HUES48 (cell line): Measurements from ENCODE around the gene SLC35F4.

Experiments used
- H3K27ac ChIP-seq: one replicate; pipeline ENCODE4 v1.7.0; 2013; ENCODE audit warnings: low read depth, low read length, inconsistent platforms
- H3K27me3 ChIP-seq: 2 replicates; pipeline ENCODE4 v1.6.1; 2013; ENCODE audit warnings: mild to moderate bottlenecking, low read length; ENCODE audit not compliant: control insufficient read depth, insufficient read depth
- H3K36me3 ChIP-seq: 2 replicates; pipeline ENCODE4 v1.6.1; 2013; ENCODE audit warnings: low read length; ENCODE audit not compliant: control insufficient read depth, insufficient read depth
- H3K4me1 ChIP-seq: 2 replicates; pipeline ENCODE4 v1.6.1; 2013; ENCODE audit warnings: mild to moderate bottlenecking, low read length; ENCODE audit not compliant: control insufficient read depth, insufficient read depth
- H3K4me3 ChIP-seq: 2 replicates; pipeline ENCODE4 v1.5.1; 2013; ENCODE audit warnings: mild to moderate bottlenecking, low read depth, low read length
- H3K9ac ChIP-seq: 2 replicates; pipeline ENCODE4 v1.6.1; 2013; ENCODE audit warnings: mild to moderate bottlenecking, low read depth, low read length, moderate library complexity
- H3K9me3 ChIP-seq: 2 replicates; pipeline ENCODE4 v1.6.1; 2013; ENCODE audit warnings: low read length; ENCODE audit not compliant: control insufficient read depth, insufficient read depth

SLC35F4 gene

DNA sequence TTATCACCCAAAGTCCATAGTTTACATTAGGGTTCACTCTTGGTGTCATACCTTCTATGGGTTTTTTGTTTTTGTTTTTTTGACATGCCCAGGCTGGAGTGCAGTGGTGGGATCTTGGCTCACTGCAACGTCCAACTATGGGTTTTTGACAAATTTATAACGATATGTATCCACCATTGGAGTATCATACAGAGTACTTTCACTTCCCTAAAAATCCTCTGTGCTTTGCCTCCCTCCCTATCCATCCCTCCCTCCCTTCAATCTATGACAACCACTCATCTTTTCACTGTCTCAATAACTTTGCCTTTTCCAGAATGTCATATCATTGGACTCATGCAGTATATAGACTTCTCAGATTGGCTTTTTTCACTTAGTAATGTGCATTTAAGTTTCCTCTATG, 233.2 kb downstream of the SLC35F4 start:
- no peaks in the 10 kb centered on the region for H3K4me1 ChIP-seq
- no peak overlapping the region for H3K4me3 ChIP-seq
- H3K36me3 ChIP-seq, result no peaks in the 10 kb centered on the region
- H3K27me3 ChIP-seq, result no peaks in the 10 kb centered on the region
- H3K9me3 ChIP-seq, result no peaks in the 10 kb centered on the region
- H3K9ac ChIP-seq, result no peak overlapping the region
- no peak overlapping the region for H3K27ac ChIP-seq

DNA sequence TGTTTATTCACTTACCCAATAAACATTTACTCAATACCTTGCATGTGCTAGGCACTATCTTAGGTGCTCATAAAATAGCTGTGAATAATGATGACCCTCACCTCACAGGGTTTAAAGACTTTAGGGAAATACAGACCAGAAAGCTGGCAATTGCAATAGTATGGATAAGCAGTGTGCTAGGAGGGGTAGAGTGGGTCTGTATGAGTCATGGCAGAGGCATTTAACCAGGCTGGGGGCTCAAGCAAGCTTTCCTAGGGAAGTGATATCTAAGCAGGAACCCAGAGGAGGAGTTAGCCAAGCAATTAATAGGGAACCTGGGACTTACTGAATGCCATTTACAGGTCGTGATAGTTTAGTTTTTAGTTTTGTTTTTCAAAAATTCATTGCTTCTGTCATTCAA, 248.4 kb downstream of the SLC35F4 start:
- Histone ChIP-seq H3K27me3 (no peaks in the 10 kb centered on the region), H3K4me3 (no peak overlapping the region), H3K36me3 (no peaks in the 10 kb centered on the region), H3K9me3 (no peaks in the 10 kb centered on the region), H3K27ac (no peak overlapping the region), H3K4me1 (peaks cover 6% of the 10 kb centered on the region; the same call in 1 of the 2 replicates), H3K9ac (no peak overlapping the region)

DNA sequence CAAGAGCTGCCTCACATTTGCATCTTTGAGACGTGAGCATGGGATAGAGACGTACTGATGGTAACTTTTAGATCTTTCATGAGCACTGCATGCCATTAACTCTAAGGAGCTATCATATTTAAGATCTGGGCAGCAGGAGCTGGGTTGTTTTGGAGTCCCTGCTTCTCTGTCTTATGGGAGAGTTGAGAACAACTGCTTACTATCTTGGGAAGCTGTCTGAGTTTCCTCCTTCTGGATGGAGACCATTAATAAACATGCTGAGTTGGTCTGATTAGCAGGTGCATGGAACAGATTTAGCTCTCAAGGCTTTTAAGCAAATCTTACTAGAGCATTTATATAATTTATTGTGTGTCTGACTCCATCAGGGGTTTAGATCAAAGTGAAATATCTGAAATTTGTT, 252.9 kb downstream of the SLC35F4 start:
- Histone ChIP-seq H3K36me3 (no peaks in the 10 kb centered on the region), H3K27ac (no peak overlapping the region), H3K4me3 (no peak overlapping the region), H3K27me3 (no peaks in the 10 kb centered on the region), H3K9ac (no peak overlapping the region), H3K4me1 (peaks cover 6% of the 10 kb centered on the region; the same call in 1 of the 2 replicates), H3K9me3 (no peaks in the 10 kb centered on the region)

DNA sequence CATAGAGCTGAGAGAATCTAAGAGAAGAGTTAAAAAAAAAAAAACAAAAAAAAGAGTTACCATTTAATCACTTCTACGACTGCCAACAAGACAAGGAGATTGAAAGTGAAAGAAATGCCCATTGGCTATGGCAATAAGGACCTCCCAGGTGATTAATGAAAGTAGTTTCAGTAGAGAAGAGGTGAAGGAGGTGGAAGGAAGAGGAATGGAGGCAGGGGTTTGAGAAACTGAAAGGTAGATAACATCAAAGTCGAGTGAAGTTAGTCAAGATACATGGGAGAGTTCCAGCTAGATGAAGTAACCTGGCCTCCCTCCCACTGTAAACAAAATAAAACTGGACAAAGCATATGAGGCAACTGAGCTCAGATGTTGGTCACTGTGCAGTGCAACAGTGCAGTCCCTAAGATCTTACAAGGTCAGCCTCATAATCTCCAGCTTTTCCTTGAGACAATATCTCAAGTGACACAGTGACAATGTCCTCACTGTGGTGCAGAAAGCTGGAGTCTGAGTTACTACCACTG, 254.3 kb downstream of the SLC35F4 start:
- no peak overlapping the region for H3K4me3 ChIP-seq
- no peak overlapping the region for H3K9ac ChIP-seq
- no peaks in the 10 kb centered on the region for H3K36me3 ChIP-seq
- H3K4me1 ChIP-seq, result no peaks in the 10 kb centered on the region
- H3K27me3 ChIP-seq, result no peaks in the 10 kb centered on the region
- no peaks in the 10 kb centered on the region for H3K9me3 ChIP-seq
- H3K27ac ChIP-seq, result no peak overlapping the region

DNA sequence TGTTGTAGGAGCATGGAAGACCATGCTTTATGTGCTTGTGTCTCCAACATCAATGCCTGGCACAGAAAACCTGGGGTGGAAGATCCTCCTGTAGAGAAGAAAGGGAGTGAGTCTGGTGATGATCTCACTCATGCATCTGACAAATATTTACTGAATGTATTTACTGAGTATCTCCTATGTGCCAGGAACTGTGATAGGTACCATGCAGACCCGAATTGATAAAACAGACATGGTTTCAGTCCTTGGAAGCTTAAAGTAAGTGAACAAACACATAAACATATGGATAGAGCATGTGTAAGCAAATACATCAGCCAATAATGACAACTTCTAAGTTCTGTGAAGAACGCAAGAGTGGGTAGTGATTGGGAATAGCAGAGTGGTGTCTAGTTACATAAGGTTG, 255.3 kb downstream of the SLC35F4 start:
- H3K4me1 ChIP-seq, result no peaks in the 10 kb centered on the region
- H3K9me3 ChIP-seq, result no peaks in the 10 kb centered on the region
- no peak overlapping the region for H3K9ac ChIP-seq
- H3K27ac ChIP-seq, result no peak overlapping the region
- no peaks in the 10 kb centered on the region for H3K27me3 ChIP-seq
- no peaks in the 10 kb centered on the region for H3K36me3 ChIP-seq
- H3K4me3 ChIP-seq, result no peak overlapping the region

DNA sequence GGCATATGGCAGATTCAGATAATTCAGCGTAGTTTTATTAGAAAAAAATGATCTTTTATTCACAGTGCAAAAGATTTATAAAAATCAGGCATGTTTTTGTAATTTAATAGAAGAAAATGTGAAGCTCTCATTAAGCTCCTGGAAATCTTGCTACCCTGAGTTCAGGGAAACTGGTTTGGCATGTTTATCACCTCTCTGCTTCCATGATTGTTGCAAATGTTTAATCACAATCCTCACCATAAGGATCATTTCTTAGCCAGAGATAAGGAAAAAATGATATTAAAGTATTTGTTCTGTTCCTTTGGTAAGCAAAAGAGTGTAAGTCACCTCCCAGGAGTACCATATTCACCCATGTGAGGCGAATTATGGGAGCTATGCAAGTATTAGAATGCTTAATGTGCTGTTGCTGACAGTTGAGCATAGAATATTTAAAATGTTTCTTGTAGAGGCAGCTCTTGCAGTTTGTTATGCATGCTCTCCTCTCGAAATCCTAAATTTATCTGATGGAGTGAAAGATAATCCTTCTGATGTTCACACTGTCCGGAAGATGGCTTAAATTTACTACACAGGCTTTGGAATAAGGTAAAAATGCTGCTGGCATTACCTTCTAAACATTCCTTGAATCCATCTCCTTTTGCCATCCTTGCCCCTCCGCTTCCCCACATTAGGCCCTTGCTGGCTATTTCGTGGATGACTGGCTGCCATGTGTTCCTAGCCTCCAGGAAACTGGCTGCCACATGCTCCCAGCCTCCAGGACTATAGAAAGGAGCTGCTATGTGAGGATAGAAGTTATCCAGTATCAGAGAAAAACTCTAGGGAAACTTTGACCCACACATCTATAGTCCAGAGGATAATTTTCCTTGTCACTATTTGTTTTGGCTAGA, 256.5 kb downstream of the SLC35F4 start:
- Histone ChIP-seq H3K27ac (no peak overlapping the region), H3K36me3 (no peaks in the 10 kb centered on the region), H3K9me3 (no peaks in the 10 kb centered on the region), H3K4me3 (no peak overlapping the region), H3K4me1 (no peaks in the 10 kb centered on the region), H3K9ac (no peak overlapping the region), H3K27me3 (no peaks in the 10 kb centered on the region)

DNA sequence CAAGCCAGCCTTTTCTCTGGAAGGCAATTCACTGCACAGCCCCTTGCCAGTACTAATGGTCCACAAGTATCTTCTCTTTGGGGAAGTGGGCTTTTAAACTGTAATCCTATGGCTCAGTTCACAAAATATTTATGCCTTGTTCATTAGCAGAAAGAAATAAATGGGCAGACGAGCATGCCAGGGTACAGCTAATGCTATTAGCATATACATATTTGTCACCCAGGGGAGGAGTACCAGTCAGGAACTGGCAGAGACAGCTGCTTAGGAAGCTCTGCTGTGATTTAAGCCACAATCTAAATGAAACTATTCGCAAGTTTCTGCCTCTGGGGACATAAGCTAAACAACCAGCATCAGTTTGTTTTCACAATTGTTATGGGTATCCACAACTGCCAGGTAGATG, 258.8 kb downstream of the SLC35F4 start:
- H3K27ac ChIP-seq, result no peak overlapping the region
- H3K4me1 ChIP-seq, result no peaks in the 10 kb centered on the region
- no peak overlapping the region for H3K4me3 ChIP-seq
- H3K36me3 ChIP-seq, result no peaks in the 10 kb centered on the region
- no peaks in the 10 kb centered on the region for H3K27me3 ChIP-seq
- H3K9me3 ChIP-seq, result no peaks in the 10 kb centered on the region
- H3K9ac ChIP-seq, result no peak overlapping the region

DNA sequence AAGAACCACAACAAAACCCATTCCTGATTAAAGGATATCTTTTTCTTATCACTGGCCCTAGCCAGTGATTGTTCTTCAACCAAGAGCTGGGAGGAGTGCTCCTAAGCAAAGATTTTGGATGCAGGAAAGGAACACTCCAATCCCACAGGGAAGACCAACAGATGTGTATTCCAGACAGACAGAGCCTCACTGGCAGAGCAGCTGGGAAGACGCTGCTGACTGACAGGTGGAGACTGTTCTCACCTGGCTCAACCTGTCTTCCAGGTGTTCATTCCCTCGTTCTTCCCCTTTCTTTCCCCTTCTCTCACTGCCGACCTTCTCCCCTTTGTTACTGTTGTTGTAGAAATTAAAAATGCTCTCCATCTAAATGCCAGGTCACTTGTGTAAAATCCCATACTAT, 282.5 kb downstream of the SLC35F4 start:
- Histone ChIP-seq H3K27ac (no peak overlapping the region), H3K36me3 (no peaks in the 10 kb centered on the region), H3K9me3 (no peaks in the 10 kb centered on the region), H3K9ac (no peak overlapping the region), H3K4me3 (no peak overlapping the region), H3K27me3 (no peaks in the 10 kb centered on the region), H3K4me1 (no peaks in the 10 kb centered on the region)

DNA sequence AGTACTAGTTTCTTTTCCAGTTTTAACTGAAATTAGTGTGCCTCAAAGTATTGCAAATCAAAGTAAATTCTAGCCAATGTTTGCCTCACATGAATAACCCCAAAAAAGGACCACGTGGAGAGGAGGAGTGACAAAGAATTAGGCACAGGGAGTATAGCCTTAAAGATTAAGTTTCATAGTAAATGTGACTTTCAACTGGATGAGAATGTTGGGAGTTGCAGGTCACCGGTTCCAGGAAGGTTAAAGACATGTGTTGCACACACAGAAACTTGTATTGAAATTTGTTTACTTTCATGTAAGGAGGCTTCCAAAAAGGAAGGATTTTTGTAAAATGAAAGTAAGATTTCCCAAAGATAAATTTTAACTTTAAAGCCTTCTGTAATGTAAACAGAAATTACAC, 283.1 kb downstream of the SLC35F4 start:
- Histone ChIP-seq H3K27me3 (no peaks in the 10 kb centered on the region), H3K4me3 (no peak overlapping the region), H3K36me3 (no peaks in the 10 kb centered on the region), H3K9me3 (no peaks in the 10 kb centered on the region), H3K9ac (no peak overlapping the region), H3K27ac (no peak overlapping the region), H3K4me1 (no peaks in the 10 kb centered on the region)

DNA sequence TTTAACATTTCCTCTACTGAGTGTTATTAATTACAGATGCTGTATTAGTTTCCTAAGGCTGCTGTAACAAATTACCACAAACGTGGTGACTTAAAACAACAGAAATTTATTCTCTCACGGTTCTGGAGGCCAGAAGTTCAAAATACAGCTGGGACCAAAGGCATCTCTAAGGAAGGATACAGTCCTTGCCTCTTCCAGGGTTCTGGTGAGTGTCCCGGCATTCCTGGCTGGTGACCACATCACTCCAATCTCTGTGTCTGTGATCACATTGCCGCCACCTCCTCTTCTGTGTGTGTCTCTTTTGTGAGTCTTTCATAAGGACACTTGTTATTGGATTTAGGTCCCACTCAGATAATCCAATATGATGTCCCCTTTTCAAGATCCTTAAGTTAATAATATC, 287.1 kb downstream of the SLC35F4 start:
- no peak overlapping the region for H3K4me3 ChIP-seq
- H3K27ac ChIP-seq, result no peak overlapping the region
- H3K9ac ChIP-seq, result no peak overlapping the region
- H3K4me1 ChIP-seq, result peaks cover 10% of the 10 kb centered on the region; the same call in 1 of the 2 replicates
- H3K36me3 ChIP-seq, result no peaks in the 10 kb centered on the region
- no peaks in the 10 kb centered on the region for H3K9me3 ChIP-seq
- H3K27me3 ChIP-seq, result no peaks in the 10 kb centered on the region

DNA sequence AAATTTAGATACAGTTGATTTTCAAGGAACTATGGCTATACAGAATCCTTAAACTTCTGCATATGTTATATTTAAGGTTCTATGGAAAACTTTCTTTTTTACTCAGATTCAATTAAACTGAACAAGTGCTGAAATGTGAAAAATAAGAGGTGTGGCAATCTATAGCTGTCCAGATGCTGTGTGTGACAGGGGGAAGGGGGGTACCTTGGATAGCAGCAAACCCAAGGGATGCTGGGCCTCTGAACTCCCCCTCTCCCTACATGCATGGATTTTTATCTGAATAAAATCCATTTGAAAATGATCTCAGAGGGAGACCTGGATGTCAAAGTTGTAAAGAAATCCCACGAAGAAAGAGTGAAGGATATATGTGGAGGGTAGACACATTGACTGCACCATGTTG, 289.4 kb downstream of the SLC35F4 start:
- Histone ChIP-seq H3K36me3 (no peaks in the 10 kb centered on the region), H3K4me1 (peaks cover 10% of the 10 kb centered on the region; the same call in 1 of the 2 replicates), H3K4me3 (no peak overlapping the region), H3K27me3 (no peaks in the 10 kb centered on the region), H3K27ac (no peak overlapping the region), H3K9ac (no peak overlapping the region), H3K9me3 (no peaks in the 10 kb centered on the region)
